ENCODE results near the gene PGS1. TPM values are rescaled to one million over a fixed set of nuclear protein-coding genes. Genes with fewer than 3 reads are reported as not detected.

The PGS1 gene
- total and polyA plus RNA-seq, 5 donors from 2014 or later, result 29.6 to 50.1 (median 32.3) TPM

DNA sequence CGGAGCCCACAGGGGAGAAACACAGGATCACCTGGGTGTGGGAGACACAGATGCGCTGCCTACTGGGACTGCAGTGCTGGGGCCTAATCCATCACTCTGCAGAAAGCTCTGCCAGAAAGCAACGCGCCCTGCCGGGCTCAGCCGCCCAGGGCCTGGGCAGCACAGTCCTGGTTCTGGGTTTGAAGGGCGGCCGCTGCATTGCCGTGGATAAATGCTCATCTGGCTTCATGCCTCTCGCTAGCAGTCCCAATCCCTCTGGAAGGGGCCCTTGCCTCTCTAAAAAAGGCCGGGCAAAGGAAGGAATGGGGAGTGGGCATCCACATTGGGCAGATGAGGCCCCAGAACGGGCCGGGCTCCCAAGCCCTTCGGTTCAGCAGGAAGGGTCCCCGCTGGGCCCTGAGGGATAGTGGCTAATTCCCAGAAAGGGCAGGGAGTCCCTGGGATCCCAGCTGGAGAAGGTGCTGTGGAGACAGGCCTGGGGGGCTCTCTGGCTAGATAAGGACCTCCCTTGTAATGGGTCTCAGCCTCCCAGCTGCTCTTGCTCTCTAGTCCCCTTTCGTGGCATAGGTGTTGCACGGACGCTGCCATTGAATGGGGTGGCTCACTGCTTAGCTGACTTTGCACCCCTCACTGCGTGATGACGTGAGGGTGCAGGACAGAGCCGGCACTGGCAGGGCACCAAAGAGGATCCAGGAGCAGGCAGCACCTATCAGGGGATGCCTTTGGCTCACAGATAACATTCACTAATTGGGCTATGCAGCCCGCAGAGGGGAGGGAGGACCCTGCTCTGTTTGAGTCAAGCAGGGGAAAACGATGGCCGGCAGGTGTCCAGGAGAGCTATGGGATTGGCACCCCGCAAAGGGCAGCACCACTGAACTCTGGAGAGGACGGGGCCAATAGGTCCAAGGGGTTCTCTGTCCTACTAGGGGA, 88.6 kb downstream of the PGS1 start:
- no peak for ATAC-seq (ENCODE audit: low read depth in 2 of 2)
- H3K27ac Mint-ChIP-seq, result no peak overlapping the region
- H3K9me3 ChIP-seq (ENCODE audit: control insufficient read depth in 2 of 2, low read length in 2 of 2), result no peaks in the 10 kb centered on the region

DNA sequence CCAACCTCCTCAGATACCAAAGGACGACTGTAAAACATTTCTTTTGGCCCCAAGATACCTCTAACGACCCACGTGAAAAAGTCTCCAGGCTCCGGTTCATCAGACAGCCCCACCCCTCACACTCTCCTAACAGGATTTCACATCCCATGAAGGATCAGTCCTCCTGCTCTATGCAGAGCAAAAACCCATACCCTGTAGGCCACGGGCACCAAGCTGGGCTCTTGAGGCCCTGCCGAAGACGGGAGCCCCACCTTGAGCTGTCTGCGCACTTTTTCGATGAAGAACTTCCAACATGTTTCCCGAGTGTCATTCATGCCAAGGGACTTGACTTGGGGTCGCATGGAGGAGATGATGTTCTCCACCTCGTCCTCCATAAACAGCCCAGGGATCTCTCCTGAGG, 89.9 kb downstream of the PGS1 start:
- no peaks in the 10 kb centered on the region for H3K36me3 ChIP-seq (ENCODE audit: control insufficient read depth, insufficient read depth, low read length)
- Mint-ChIP-seq H3K36me3 (no peaks in the 10 kb centered on the region), H3K27me3 (no peaks in the 10 kb centered on the region), H3K9me3 (no peaks in the 10 kb centered on the region), H3K4me1 (no peaks in the 10 kb centered on the region), H3K27ac (no peak overlapping the region), H3K4me3 (no peak overlapping the region)
- no peak overlapping the region for H3K27ac ChIP-seq (ENCODE audit: insufficient read depth, low read length, poor library complexity, severe bottlenecking)
- H3K4me1 ChIP-seq (ENCODE audit: control insufficient read depth, insufficient read depth, low read length, poor library complexity, severe bottlenecking), result no peaks in the 10 kb centered on the region
- no peak overlapping the region for H3K4me3 ChIP-seq (ENCODE audit: low read depth, low read length)
- no peaks in the 10 kb centered on the region for H3K27me3 ChIP-seq (ENCODE audit: control insufficient read depth, insufficient read depth, low read length)
- ATAC-seq (ENCODE audit: low read depth in 2 of 2) (no peak), DNase-seq (no peak)
- no peaks in the 10 kb centered on the region for H3K9me3 ChIP-seq (ENCODE audit: control insufficient read depth in 2 of 2, low read length in 2 of 2)

More for the DNA sequence above, 88.6 kb downstream of the PGS1 start:
- no peak for DNase-seq
- H3K36me3 Mint-ChIP-seq, result no peaks in the 10 kb centered on the region
- no peaks in the 10 kb centered on the region for H3K27me3 ChIP-seq (ENCODE audit: control insufficient read depth, insufficient read depth, low read length)
- H3K4me1 ChIP-seq (ENCODE audit: control insufficient read depth, insufficient read depth, low read length, poor library complexity, severe bottlenecking), result no peaks in the 10 kb centered on the region
- H3K27ac ChIP-seq (ENCODE audit: insufficient read depth, low read length, poor library complexity, severe bottlenecking), result no peak overlapping the region
- no peaks in the 10 kb centered on the region for H3K9me3 Mint-ChIP-seq
- H3K27me3 Mint-ChIP-seq, result no peaks in the 10 kb centered on the region
- no peak overlapping the region for H3K4me3 Mint-ChIP-seq
- H3K4me3 ChIP-seq (ENCODE audit: low read depth, low read length), result no peak overlapping the region
- no peaks in the 10 kb centered on the region for H3K36me3 ChIP-seq (ENCODE audit: control insufficient read depth, insufficient read depth, low read length)
- H3K4me1 Mint-ChIP-seq, result no peaks in the 10 kb centered on the region

- no peaks in the 10 kb centered on the region for H3K9me3 Mint-ChIP-seq
Measured at GRCh38 chr17:78469443-78469842, 91.0 kb downstream of the PGS1 start.

GRCh38 chr17:78471635-78472034, 93.2 kb downstream of the PGS1 start:
- Histone ChIP-seq H3K27me3 (ENCODE audit: control insufficient read depth, insufficient read depth, low read length) (no peaks in the 10 kb centered on the region), H3K9me3 (ENCODE audit: control insufficient read depth in 2 of 2, low read length in 2 of 2) (no peaks in the 10 kb centered on the region), H3K27ac (ENCODE audit: insufficient read depth, low read length, poor library complexity, severe bottlenecking) (no peak overlapping the region), H3K4me3 (ENCODE audit: low read depth, low read length) (no peak overlapping the region), H3K4me1 (ENCODE audit: control insufficient read depth, insufficient read depth, low read length, poor library complexity, severe bottlenecking) (no peaks in the 10 kb centered on the region), H3K36me3 (ENCODE audit: control insufficient read depth, insufficient read depth, low read length) (no peaks in the 10 kb centered on the region)
- H3K4me3 Mint-ChIP-seq, result no peak overlapping the region
- H3K36me3 Mint-ChIP-seq, result no peaks in the 10 kb centered on the region
- H3K27me3 Mint-ChIP-seq, result no peaks in the 10 kb centered on the region
- H3K27ac Mint-ChIP-seq, result no peak overlapping the region
- ATAC-seq (ENCODE audit: low read depth in 2 of 2), result no peak
- no peaks in the 10 kb centered on the region for H3K9me3 Mint-ChIP-seq
- DNase-seq, result no peak
- H3K4me1 Mint-ChIP-seq, result no peaks in the 10 kb centered on the region

More at GRCh38 chr17:78469443-78469842, 91.0 kb downstream of the PGS1 start:
- Histone ChIP-seq H3K9me3 (ENCODE audit: control insufficient read depth in 2 of 2, low read length in 2 of 2) (no peaks in the 10 kb centered on the region), H3K36me3 (ENCODE audit: control insufficient read depth, insufficient read depth, low read length) (no peaks in the 10 kb centered on the region), H3K27ac (ENCODE audit: insufficient read depth, low read length, poor library complexity, severe bottlenecking) (no peak overlapping the region), H3K4me3 (ENCODE audit: low read depth, low read length) (no peak overlapping the region), H3K27me3 (ENCODE audit: control insufficient read depth, insufficient read depth, low read length) (no peaks in the 10 kb centered on the region), H3K4me1 (ENCODE audit: control insufficient read depth, insufficient read depth, low read length, poor library complexity, severe bottlenecking) (no peaks in the 10 kb centered on the region)
- ATAC-seq (ENCODE audit: low read depth in 2 of 2) (no peak), DNase-seq (no peak)
- Mint-ChIP-seq H3K4me3 (no peak overlapping the region), H3K27ac (no peak overlapping the region), H3K27me3 (no peaks in the 10 kb centered on the region), H3K36me3 (no peaks in the 10 kb centered on the region), H3K4me1 (no peaks in the 10 kb centered on the region)

- DNase-seq (no peak), ATAC-seq (ENCODE audit: low read depth in 2 of 2) (no peak)
- no peak overlapping the region for H3K4me3 Mint-ChIP-seq
- no peaks in the 10 kb centered on the region for H3K36me3 ChIP-seq (ENCODE audit: control insufficient read depth, insufficient read depth, low read length)
- H3K4me1 Mint-ChIP-seq, result no peaks in the 10 kb centered on the region
- H3K27me3 ChIP-seq (ENCODE audit: control insufficient read depth, insufficient read depth, low read length), result no peaks in the 10 kb centered on the region
- H3K4me3 ChIP-seq (ENCODE audit: low read depth, low read length), result no peak overlapping the region
- H3K27ac Mint-ChIP-seq, result no peak overlapping the region
- H3K9me3 ChIP-seq (ENCODE audit: control insufficient read depth in 2 of 2, low read length in 2 of 2), result no peaks in the 10 kb centered on the region
- no peaks in the 10 kb centered on the region for H3K4me1 ChIP-seq (ENCODE audit: control insufficient read depth, insufficient read depth, low read length, poor library complexity, severe bottlenecking)
- H3K27ac ChIP-seq (ENCODE audit: insufficient read depth, low read length, poor library complexity, severe bottlenecking), result no peak overlapping the region
- H3K9me3 Mint-ChIP-seq, result no peaks in the 10 kb centered on the region
- no peaks in the 10 kb centered on the region for H3K36me3 Mint-ChIP-seq
- H3K27me3 Mint-ChIP-seq, result no peaks in the 10 kb centered on the region
Measured at GRCh38 chr17:78472035-78472905, 93.8 kb downstream of the PGS1 start.

DNA sequence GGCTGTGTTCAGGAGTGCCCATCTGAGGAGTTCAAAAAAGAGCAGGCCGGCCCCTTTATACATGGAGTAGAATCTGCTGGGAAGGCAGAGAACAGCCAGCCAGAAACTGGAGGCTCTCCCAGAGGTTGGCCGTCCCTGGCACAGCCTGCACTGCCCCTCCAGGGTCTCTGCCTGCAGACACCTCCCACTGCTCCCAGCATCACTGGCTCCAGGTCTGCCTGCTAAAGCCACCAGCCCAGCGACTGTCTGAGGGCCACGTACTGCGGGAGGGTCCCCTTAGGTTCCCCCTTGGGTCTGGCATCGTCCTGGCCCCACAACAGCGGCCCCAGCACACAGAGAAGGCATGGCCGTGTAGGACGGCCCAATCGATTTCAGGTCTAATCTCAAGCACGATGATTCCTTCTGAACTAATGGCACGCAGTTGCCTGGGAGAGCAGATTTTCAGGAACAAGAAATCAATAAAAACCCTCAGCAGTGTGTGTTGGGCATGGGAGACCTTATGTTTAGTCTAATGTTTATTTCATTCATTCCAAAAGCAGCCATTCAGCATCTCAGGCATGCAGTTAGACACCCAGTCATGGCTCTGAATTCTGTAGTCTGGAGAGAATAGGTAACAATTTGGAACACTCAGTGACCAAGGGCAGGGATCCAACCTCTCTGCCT, 95.6 kb downstream of the PGS1 start:
- Mint-ChIP-seq H3K27ac (no peak overlapping the region), H3K9me3 (no peaks in the 10 kb centered on the region), H3K27me3 (no peaks in the 10 kb centered on the region), H3K4me3 (no peak overlapping the region), H3K36me3 (no peaks in the 10 kb centered on the region), H3K4me1 (no peaks in the 10 kb centered on the region)
- Histone ChIP-seq H3K4me3 (ENCODE audit: low read depth, low read length) (no peak overlapping the region), H3K9me3 (ENCODE audit: control insufficient read depth in 2 of 2, low read length in 2 of 2) (no peaks in the 10 kb centered on the region), H3K36me3 (ENCODE audit: control insufficient read depth, insufficient read depth, low read length) (no peaks in the 10 kb centered on the region), H3K4me1 (ENCODE audit: control insufficient read depth, insufficient read depth, low read length, poor library complexity, severe bottlenecking) (no peaks in the 10 kb centered on the region), H3K27me3 (ENCODE audit: control insufficient read depth, insufficient read depth, low read length) (no peaks in the 10 kb centered on the region), H3K27ac (ENCODE audit: insufficient read depth, low read length, poor library complexity, severe bottlenecking) (no peak overlapping the region)
- DNase-seq (no peak), ATAC-seq (ENCODE audit: low read depth in 2 of 2) (no peak)
